GM21390 (cell line): ENCODE data around the gene MARK2.
A peak's percentile ranks its signal among the peaks of the same experiment; 100 is the strongest.
"Not testable (repeated sequence)": the region's sequence is repeated elsewhere in the genome, so short reads cannot be mapped to it uniquely, and the experiment has no call there.

ENCODE experiments used
- ATAC-seq: cut with Tn5 transposase; IDR thresholded peaks from one replicate; pipeline ENCODE4 v1.9.1; 2021; ENCODE audit not compliant: unreplicated experiment

Gene MARK2

DNA sequence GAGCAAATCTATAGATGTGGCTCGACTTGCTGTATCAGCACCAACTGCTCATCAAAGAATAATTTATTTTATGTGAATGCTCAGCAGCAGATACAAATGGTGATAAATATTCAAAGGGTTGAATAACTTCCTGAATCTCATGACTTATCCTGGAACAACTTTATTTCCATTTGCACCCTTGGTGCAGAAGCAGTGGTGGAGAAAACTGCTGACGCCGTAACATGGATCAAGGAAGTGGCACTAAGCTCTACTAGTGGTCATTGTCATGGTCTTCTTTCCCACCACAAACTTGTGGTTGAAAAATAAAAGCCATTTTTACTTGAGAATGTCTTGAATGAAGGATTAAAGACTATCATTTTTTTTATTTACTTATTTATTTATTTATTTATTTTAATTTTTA is 14.6 kb downstream of the MARK2 start:
- no peak for ATAC-seq

GRCh38 chr11:63854696-63855095 is 15.8 kb downstream of the MARK2 start:
- ATAC-seq, result no peak

DNA sequence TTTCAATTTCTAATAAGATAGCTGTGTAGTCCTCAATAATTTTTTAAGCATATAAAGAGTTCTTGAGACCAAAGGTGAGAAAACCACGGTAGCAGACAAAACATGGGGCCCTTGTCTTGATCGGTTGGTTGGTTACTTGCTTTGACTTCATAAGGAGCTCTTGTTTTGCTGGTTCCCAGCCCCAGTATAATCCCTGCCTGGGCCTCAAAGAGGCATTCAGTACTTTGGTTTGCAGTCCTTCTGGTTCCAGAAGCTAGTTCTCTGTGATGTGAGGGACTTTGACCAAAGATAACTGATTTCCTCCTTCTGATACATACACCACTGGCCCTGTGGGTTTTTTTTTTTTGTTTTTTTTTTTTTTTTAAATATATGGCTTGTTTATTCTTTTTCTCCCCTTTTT is 17.1 kb downstream of the MARK2 start:
- no peak for ATAC-seq

DNA sequence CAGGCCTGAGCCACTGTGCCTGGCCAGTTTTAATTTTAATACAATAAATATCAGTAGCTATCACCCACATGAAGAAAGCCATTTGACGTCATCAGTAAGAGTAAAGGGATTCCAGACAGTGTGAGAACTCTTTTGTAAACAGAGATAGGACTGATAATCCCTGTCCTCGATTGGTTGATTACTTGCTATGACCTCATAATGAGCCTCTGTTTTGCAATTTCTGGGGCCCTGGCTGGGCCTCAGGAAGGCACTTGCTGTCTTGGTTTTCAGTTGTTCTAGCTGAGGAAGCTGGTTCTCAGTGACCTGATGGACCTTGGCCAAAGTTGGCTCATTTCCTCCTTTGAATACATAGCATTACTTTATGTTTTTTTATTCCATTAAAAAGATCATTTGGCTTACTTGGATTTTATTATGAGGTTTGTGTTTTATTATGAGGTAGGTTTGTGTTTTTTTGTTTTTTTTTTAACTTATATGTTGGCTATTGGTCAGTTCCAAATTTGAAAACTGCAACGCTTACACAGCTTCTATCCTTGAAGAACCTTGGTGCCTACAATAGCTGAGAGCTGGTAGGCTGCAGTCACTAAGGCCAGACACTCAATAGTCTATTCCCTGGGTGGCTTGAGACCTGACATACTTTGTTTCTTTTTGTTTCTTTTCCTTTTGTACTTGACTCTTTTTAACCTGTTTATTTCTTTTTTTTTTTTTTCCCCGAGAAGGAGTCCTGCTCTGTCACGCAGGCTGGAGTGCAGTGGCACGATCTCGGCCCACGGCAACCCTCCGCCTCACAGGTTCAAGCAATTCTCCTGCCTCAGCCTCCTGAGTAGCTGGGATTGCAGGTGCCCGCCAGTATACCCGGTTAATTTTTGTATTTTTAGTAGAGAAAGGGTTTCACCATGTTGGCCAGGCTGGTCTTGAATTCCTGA is 20.0 kb downstream of the MARK2 start:
- ATAC-seq, result no peak

- ATAC-seq, result no peak
These were observed 24.0 kb downstream of the MARK2 start for GRCh38 chr11:63862923-63863322.

DNA sequence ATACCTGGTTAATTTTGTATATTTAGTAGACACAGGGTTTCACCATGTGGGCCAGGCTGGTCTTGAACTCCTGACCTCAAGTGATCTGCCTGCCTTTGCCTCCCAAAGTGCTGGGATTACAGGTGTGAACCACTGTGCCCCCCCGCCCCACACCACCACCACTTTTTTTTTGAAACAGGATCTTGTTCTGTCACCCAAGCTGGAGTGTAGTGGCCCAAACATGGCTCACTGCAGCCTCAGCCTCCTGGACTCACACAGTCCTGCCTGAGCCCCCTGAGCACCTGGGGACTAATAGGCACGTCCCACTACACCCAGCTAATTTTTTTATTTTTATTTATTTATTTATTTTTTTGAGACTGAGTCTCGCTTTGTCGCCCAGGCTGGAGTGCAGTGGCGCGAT is 24.7 kb downstream of the MARK2 start:
- not testable (repeated sequence) for ATAC-seq

DNA sequence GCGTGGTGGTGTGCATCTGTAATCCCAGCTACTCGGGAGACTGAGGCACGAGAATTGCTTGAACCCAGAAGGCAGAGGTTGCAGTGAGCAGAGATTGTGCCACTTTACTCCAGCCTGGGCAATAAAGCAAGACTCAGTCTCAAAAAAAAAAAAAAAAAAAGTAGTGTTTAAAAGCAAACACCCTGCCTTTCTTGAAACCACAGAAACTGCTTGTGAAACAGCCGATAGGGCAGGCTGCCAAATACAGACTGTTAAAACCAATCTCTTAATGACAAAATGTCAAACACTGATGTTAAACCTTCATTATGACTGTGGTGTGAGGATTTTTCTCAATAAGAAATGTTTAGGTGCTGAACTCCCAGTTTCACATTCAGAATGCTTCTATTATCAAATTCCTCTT is 27.3 kb downstream of the MARK2 start:
- ATAC-seq, result peak; percentile 65

GRCh38 chr11:63867511-63867910 is 28.6 kb downstream of the MARK2 start:
- no peak for ATAC-seq

GRCh38 chr11:63868399-63869064 is 29.6 kb downstream of the MARK2 start:
- ATAC-seq, result no peak

GRCh38 chr11:63869171-63869591 is 30.3 kb downstream of the MARK2 start:
- no peak for ATAC-seq

DNA sequence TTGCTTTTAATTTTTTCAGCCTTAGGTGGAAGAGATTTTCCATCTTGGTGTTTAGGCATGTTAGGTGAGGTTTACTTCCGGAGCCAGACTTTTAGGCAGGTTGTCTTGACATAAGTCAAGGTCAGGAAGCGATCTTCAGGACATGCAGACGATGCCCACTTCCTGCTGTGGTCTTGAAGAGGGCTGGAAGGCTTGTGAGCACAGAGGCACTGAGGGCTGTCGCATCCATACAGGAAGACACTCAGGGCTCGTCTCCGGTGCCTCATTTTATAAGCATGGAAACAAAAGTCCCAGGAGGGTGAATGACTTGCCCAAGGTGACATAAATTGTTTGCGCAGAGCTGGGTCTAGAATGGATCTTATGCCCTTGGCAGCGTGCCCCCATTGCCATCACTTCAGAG is 30.8 kb downstream of the MARK2 start:
- no peak for ATAC-seq

DNA sequence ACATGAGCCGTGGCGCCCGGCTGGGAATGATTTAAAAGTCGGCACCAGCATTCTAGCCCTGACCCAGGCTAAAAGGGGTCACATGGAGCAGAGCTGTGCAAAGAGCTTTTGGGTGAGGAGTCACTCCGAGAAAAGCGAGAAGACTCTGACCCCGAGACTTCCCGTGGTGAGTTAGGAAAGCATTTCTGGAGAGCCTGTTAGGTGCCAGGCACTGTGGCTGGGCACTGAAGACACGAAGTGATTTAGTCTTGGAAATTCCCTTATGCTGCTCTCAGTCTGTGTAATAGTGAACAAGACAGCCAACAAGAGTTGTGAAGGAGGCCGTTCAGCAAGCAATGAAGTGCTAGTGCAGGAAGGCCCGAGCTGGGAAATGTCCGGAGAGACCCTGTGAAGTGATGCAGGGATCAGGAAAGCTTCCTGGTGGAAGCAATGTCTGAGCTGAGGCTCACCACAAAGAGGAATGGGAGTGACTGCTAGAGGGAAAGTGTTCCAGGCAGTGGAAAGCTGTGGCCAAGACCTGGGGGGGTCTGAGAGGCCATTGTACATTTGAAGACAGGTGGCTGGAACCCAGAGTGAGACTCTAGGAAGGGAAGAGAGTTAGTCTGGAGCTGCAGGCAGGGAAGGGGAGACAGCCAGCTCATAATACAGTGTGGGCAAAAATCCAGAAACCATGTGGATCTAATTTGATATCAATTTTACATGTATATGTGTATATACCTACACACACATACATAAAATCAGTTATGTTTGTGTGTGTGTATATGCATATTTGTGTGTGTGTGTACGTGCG is 31.6 kb downstream of the MARK2 start:
- no peak for ATAC-seq

- peak; percentile 92 for ATAC-seq
These were observed 33.3 kb downstream of the MARK2 start for GRCh38 chr11:63871962-63872799.

DNA sequence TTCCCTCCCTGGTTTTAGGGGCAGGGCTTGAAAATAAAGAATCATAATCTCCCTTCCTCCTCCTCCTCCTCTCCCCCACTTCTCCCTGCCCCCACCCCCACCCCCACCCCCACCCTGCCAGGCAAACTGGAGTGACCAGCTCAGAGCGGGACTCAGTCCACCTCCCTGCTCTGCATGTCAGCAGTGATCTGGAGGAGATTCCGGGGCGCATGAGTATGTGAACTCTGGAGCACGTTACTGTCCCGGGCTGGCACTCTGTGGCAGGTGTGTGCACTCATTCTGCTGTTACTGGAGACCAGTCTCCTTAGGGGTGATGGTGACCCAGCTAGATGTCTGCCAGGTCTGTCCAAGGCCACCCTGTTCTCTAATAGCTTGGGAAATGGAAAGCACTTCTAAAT is 33.9 kb downstream of the MARK2 start:
- no peak for ATAC-seq

- ATAC-seq, result no peak
These were observed 34.4 kb downstream of the MARK2 start for GRCh38 chr11:63873311-63873710.

GRCh38 chr11:63874511-63874910 is 35.6 kb downstream of the MARK2 start:
- no peak for ATAC-seq

GRCh38 chr11:63875506-63876065 is 36.7 kb downstream of the MARK2 start:
- ATAC-seq, result no peak

- no peak for ATAC-seq
These were observed 37.7 kb downstream of the MARK2 start for GRCh38 chr11:63876616-63877015.

DNA sequence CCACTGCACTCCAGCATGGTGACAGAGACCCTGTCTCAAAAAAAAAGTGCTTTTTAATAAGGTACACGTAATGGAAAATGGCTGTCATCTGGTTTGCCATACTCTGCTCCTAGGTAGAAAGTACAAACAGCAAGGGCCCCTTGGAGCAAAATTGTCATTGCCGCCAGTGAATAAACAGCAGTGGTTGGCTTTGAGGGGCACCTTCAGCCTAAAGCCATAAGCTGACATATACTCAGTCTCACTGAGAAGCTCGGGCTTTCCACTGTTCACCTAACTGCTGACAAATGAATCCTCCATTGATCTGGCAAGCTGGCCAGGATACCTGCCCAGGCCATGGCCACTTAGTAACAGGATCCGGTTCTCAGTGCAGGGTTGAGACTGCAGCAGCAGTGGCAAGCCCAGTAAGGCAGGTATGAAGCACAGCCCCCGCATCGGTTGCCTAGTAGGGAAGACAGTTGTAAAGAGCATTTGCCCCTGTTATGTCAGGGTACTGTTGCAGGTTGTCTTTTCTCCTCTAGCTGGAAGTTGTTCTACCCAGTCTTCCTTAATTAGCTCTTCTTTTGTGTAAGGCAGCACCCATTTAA is 38.8 kb downstream of the MARK2 start:
- ATAC-seq, result no peak
